GM21367 (cell line): ENCODE measurements around the gene CMPK2.
"Not testable (repeated sequence)": the region's sequence is repeated elsewhere in the genome, so short reads cannot be mapped to it uniquely, and the experiment has no call there.

Experiments used
- ATAC-seq: cut with Tn5 transposase; IDR thresholded peaks from one replicate; pipeline ENCODE4 v1.9.1; 2021; ENCODE audit not compliant: unreplicated experiment

CMPK2 gene

DNA sequence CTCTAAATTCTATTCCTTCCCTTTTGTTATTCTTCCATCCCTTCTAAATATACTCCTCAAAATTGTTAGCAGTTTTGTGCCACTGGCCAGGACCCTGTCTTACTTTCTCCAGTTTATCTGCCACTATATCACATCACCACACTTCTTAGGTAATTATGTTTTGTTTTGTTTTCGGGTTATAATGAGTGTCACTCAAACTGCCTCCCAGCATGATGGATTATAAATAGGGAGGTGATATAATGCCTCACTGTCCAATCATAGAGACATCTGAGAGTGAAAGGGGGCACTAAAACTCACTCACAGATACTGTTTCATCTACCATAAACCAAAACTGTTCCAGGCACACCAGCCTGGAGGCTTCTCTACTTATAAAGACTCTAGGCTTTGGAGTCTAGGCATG lies 15.3 kb upstream of the CMPK2 start:
- no peak for ATAC-seq

DNA sequence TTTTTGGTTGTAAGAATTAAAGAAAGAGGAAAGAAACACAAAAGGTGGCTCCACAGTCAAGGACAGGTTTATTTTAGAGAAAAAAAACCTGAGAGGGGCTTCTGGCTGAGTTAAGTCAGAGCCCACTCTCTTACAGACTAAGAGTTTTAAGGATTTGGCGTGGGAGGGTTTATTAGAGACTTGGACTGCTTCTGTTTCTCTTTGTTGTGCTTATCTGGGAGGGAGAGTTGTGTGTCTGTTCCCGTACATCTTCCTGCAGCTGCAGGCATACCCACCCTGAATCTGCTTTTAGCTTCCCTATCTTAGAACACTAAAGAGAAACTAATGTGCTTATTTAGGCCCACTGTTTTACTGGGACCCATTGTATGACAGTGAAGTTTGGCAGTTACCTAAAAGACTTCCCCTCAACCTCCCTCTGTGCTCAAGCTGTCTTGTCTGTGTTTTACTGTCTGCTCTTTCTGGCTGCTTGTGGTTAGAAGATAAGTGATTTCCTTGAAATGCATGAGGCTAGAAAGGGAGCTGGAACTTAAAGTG lies 14.6 kb upstream of the CMPK2 start:
- no peak for ATAC-seq

GRCh38 chr2:6879011-6879410 lies 13.3 kb upstream of the CMPK2 start:
- ATAC-seq = no peak

- ATAC-seq = no peak
Observed at GRCh38 chr2:6878549-6878948, 12.8 kb upstream of the CMPK2 start.

- ATAC-seq = peak; percentile 80
Observed at GRCh38 chr2:6877402-6878304, 11.9 kb upstream of the CMPK2 start, which contains the start of gene RSAD2. TSS of gene RSAD2 (plus strand) at chr2:6877777. CDS start at chr2:6877801, 24 bp downstream.

DNA sequence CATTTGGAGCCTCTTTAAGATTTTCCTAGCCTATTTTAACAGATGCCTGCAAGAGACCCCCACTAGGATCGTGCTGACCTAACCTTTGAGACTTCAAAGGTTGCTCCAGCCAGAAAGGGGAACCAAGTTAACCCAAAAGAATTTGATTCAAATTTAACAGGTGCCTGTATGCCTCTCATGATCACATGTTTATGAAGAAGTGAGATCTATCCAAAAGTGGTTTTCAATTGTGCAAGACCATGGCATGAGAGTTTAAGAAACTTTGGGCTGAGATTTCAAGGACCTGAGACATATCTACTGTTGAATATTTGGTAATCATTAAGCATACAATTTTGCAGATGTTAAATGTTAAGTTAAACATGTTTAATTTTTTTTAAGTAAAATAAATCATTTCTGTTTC lies 10.6 kb upstream of the CMPK2 start:
- ATAC-seq = no peak

- ATAC-seq = no peak
Observed at GRCh38 chr2:6874032-6874431, 8.3 kb upstream of the CMPK2 start.

DNA sequence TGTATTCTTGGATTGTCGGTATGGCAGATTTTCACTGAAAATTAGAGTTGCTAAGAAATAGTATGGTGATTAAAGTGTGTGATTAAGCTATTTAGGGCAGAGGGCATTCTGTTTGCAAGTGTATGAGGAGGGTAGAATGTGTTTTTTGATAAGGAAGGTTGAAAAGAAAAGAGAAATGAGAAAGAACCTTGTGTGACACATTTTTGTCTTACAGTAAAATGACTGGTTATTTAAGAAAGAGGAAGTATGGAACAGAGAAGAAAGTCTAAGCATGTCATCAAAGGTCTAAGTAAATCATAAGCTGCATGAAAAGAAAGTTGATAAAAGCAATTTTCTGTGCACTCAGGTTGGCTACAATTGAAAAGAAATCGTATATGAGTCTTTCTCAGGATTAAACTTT lies 6.7 kb upstream of the CMPK2 start:
- peak; percentile 82 for ATAC-seq

- no peak for ATAC-seq
Observed at GRCh38 chr2:6866982-6867381, 1.3 kb upstream of the CMPK2 start.

GRCh38 chr2:6866275-6866671 lies 566 bp upstream of the CMPK2 start:
- ATAC-seq = peak; percentile 41

- peak; percentile 14 for ATAC-seq
Observed at GRCh38 chr2:6864923-6865345, 773 bp downstream of the CMPK2 start.

DNA sequence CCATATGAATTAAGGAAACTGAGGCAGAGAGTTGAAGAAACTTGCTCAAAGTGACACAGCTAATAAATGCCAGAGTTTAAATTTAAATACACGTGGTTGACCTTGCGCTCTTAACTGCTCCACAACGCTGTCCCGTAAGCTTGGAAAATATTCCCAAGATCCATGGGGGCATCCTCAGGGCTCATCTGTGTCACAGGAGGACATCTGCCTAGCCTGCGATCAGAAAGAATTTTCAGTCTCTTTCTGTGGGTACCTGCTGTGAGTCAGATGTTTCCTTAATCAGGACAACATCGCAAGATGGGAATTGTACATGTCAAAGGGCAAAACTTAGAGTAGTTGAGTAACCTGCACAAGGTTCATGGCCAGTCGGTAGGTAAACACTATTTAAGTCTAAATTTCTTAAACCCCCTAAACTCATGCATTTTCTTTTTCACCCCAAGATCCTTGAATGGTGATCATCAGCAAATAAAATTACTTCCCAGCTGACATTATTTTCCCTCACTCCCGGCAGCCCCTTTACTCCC lies 1.4 kb downstream of the CMPK2 start:
- no peak for ATAC-seq

DNA sequence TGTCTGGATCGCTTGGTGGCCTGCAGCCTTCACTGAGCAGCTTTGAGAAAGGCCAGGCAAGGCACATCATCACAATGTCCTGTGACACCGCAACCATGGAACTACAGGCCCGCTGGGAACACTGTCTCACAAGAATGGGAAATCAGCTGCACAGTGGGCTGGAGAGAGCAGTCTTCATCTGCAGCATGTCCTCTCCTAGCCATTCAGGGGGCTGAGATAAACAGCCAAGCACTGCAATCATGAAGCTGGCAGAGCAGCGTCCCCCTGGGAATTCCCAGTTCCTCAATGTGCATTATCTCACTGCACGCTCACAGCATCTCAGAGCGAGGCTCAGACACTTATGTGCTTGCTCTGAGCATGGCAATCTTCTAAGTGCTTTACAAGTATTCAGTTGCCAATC lies 1.9 kb downstream of the CMPK2 start:
- ATAC-seq = no peak

GRCh38 chr2:6860296-6860695 lies 5.4 kb downstream of the CMPK2 start:
- no peak for ATAC-seq

DNA sequence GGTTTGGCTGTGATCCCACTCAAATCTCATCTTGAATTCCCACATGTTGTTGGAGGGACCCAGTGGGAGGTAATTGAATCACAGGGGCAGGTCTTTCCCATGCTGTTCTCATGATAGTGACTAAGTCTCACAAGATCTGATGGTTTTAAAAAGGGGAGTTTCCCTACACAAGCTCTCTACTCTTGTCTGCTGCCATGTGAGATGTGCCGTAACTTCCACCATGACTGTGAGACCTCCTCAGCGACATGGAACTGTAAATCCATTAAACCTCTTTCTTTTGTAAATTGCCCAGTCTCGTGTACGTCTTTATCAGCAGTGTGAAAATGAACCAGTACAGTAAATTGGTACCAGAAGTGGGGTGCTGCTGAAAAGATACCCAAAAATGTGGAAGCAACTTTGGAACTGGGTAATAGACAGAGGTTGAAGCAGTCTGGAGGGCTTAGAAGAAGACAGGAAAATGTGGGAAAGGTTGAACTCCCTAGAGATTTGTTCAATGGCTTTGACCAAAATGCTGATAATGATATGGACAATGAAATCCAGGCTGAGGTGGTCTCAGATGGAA lies 7.2 kb downstream of the CMPK2 start:
- not testable (repeated sequence) for ATAC-seq

- ATAC-seq = no peak
Observed at GRCh38 chr2:6856548-6856920, 9.2 kb downstream of the CMPK2 start.

GRCh38 chr2:6855860-6856547 lies 9.7 kb downstream of the CMPK2 start:
- no peak for ATAC-seq

- no peak for ATAC-seq
Observed at GRCh38 chr2:6854416-6854815, 11.3 kb downstream of the CMPK2 start.

GRCh38 chr2:6852195-6852594 lies 13.5 kb downstream of the CMPK2 start:
- no peak for ATAC-seq

GRCh38 chr2:6846967-6847681 lies 18.6 kb downstream of the CMPK2 start:
- ATAC-seq = no peak

GRCh38 chr2:6846540-6846939 lies 19.2 kb downstream of the CMPK2 start:
- ATAC-seq = no peak
